NCI-H1436 treated with DMSO at 0.1 percent for 48 hours (cell line): ENCODE data around the gene GPR150.

Experiments
- DNase-seq: peaks from one replicate; lab custom pipeline; 2025; lab: John Stamatoyannopoulos, UW

The GPR150 gene

DNA sequence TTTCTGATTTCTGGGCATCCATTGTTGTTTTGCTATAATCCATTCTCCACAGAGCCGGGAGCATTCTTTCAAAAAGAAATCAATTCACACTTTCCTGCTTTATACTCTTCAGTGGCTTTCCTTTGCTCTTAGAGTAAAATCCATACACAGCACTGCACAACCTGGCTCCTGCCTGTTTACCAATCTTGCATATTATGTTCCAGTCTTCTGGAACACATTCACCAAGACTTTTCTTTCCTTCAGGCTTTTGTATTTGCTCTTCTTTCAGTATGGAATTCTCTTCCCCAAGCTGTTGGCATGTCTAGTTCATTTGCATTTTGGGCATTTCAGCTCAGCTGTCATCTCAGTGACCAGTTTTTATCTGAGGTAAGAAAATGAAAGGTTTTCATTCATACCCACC, 33.0 kb downstream of the GPR150 start:
- DNase-seq = no peak

DNA sequence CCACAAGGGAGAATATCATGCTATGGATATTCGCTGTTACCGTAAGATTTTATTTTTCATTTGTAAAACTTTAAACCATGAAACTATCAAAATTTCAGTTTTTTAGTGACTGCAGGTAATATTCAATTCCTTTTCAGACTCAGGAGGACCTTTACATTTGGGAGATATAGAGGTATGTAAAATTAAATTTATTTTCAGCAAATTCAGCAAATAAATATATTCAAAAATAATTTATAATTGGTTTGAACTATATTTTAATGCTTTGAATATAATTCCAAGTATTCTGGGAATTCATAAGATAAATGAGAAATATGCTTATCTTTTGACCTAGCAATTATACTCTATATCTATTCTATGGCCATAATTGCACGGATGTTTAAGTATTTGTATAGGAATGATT, 34.3 kb downstream of the GPR150 start:
- DNase-seq = no peak

GRCh38 chr5:95655575-95655974, 35.7 kb downstream of the GPR150 start:
- DNase-seq = no peak

GRCh38 chr5:95660060-95660459, 40.2 kb downstream of the GPR150 start:
- no peak for DNase-seq

DNA sequence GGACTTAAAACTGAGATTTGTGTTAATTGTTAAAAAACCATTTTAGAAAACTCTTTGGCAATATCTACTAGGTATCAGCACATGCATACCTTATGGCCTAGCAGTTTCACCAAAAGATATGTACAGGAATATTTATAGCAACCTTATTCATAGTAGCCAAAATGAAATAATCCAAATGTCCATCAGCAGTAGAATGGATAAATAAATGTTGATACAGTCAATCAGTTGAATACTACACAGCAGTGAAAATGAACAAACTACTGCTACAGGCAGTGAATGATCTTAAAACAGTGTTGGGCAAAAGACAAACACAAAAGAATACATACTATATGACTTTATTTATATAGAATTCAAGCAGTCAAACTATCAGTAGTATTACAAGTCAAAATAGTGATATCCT, 43.1 kb downstream of the GPR150 start:
- no peak for DNase-seq

DNA sequence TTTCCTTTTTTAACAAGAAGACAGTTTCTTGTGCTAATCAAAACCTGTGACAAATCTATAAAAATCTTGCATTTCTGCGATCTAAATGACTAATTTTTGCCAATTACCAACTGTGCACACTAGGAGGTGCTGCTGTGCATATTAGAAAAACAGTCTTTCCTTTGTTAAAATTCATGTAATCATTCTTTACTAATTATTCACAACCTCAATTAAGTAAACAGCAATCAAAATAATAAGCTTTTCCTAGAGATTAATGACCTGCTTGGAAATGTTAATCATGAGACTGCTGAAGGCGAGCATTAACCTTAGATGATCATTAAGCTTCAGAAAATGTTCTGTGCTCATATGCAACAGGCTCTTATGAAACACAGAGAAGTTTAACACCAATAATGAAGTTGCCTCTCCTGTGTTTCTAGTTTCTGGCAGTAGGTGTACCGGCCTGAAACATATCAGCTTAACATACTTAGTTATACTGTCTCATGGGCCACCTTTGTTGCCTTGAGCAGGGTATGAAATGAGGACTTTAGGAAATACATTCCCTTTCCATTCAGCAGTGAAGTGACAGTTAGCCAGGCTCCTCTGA, 44.4 kb downstream of the GPR150 start:
- DNase-seq = no peak

DNA sequence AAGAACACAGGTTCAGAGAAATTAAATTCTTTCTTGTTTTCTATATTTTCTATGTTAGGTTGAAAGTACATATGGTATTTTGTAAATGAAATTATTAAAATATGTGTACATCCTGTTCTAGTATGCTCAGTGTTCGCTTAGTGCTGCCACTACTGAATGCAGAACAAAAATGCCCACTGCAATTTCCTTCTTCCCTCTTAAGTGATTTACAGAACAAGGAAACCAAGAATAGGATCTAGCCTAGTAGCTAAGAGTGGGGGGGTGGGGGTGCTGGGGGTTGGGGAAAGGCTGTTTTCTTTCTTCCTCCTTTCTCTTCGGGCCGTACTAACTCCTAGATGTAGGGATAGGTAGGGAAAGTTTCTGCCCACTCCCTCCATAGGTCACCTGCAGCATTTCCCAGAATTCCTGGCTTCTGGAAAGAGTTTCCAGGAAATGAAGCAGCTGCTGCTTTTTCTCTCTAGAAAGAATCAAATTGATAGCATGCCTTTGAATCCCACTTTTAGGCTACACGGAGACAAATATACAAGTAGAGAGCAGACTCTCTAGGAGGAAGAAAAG, 47.3 kb downstream of the GPR150 start:
- DNase-seq = no peak

GRCh38 chr5:95667678-95668077, 47.8 kb downstream of the GPR150 start:
- DNase-seq = no peak

GRCh38 chr5:95668216-95668615, 48.3 kb downstream of the GPR150 start:
- no peak for DNase-seq

DNA sequence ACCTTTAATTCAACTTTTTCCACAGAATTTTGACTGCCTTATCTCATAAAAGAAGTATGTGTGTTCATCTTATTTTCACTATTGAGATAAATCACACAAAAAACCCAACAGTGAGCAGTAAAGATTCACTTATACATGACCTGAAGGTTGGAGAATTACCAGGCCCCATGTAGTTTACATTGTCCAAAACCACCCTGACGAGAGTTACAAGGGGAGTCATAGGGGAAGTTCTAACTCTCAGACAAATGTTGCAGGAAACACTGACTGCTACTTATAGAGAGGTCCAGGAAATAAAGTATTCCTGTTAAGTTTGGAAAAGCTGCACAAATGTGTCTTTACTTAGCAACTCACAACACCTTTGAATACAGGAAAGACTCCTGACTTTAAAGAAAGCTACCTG, 48.8 kb downstream of the GPR150 start:
- DNase-seq = no peak

GRCh38 chr5:95669540-95669939, 49.7 kb downstream of the GPR150 start:
- no peak for DNase-seq

DNA sequence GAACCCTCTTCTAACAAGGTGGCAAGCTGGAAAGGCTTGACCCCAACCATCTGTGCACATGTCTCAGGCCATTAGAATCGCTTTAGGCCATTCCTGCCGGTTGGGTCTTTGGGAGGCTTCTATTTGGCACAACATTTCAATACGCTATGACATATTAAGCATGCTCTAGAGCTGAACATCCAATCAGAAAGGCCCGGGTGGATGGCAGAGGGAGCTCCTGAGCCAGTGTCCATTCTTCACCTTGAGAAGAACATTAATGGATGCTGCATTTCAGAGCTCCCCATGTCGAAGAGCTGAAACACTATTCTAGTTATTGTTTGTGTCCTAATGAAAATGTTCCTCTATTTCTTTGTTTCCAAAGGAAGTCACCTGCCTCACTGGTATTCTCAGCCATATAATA, 50.1 kb downstream of the GPR150 start:
- DNase-seq = no peak

GRCh38 chr5:95670568-95670967, 50.7 kb downstream of the GPR150 start:
- DNase-seq = no peak
